PC-3 (cell line): ENCODE measurements around the gene HOMER3. TPM values are rescaled to one million over a fixed set of nuclear protein-coding genes. Genes with fewer than 3 reads are reported as not detected.

Source experiments
- ATAC-seq: fragments of 200-7000 bp; cut with Tn5 transposase; 2 replicates; pipeline ENCODE4 v1.9.1; 2020; ENCODE audit warnings: mild to moderate bottlenecking, moderate library complexity
- BruUV-seq: library from RNA; stranded (reverse); fragments of 400-500 nt; replicated peaks from 2 replicates; lab custom pipeline; 2021; lab: Mats Ljungman, UMichigan
- CTCF ChIA-PET: fragments of 300-600 bp; sonication (Branson Sonifier 250); formaldehyde crosslinking; loops from one replicate; lab custom pipeline; 2022; ENCODE audit warnings: antibody characterized with exemption; lab: Charles Lee
- POLR2A ChIA-PET: fragments of 300-600 bp; sonication (Branson Sonifier 250); formaldehyde crosslinking; loops from one replicate; lab custom pipeline; 2022; ENCODE audit warnings: antibody characterized with exemption; ENCODE audit not compliant: unreplicated experiment; lab: Charles Lee
- DNase-seq: peaks from one replicate; pipeline ENCODE4 v3.0.0-alpha.2; 2015
- H2AFZ ChIP-seq: fragments of 300-600 bp; sonication (generic); 2 replicates; pipeline ENCODE4 v1.6.0; 2016; ENCODE audit warnings: antibody characterized with exemption, low read length
- H3F3A ChIP-seq: fragments of 300-600 bp; sonication (generic); one replicate; pipeline ENCODE4 v1.6.0; 2017; ENCODE audit warnings: antibody characterized with exemption, low read length, control low read depth, mild to moderate bottlenecking; ENCODE audit not compliant: unreplicated experiment
- H3K27ac ChIP-seq: fragments of 300-600 bp; sonication (generic); 2 replicates; pipeline ENCODE4 v1.5.1; 2016; ENCODE audit warnings: mild to moderate bottlenecking, low read length
- H3K27me3 ChIP-seq: fragments of 300-600 bp; sonication (generic); 2 replicates; pipeline ENCODE4 v1.6.1; 2016; ENCODE audit warnings: low read length, mixed read lengths
- H3K36me3 ChIP-seq: fragments of 300-600 bp; sonication (generic); 2 replicates; pipeline ENCODE4 v1.6.1; 2016; ENCODE audit warnings: low read depth, mixed run types, low read length, mixed read lengths
- H3K4me1 ChIP-seq: fragments of 300-600 bp; sonication (generic); 2 replicates; pipeline ENCODE4 v1.5.1; 2016; ENCODE audit warnings: low read length; ENCODE audit not compliant: insufficient read depth
- H3K4me2 ChIP-seq: fragments of 300-600 bp; sonication (generic); 2 replicates; pipeline ENCODE4 v1.6.0; 2016; ENCODE audit warnings: low read length
- H3K4me3 ChIP-seq: fragments of 300-600 bp; sonication (generic); 2 replicates; pipeline ENCODE4 v1.5.1; 2016; ENCODE audit warnings: mild to moderate bottlenecking, low read length, mixed read lengths
- H3K79me2 ChIP-seq: fragments of 300-600 bp; sonication (generic); 2 replicates; pipeline ENCODE4 v1.6.1; 2017; ENCODE audit warnings: low read length, mixed read lengths
- H3K9ac ChIP-seq: fragments of 300-600 bp; sonication (generic); 2 replicates; pipeline ENCODE4 v1.6.0; 2016; ENCODE audit warnings: mild to moderate bottlenecking, low read length
- H3K9me2 ChIP-seq: fragments of 300-600 bp; sonication (generic); replicated peaks from 2 replicates; pipeline ENCODE4 v1.6.1; 2016; ENCODE audit warnings: mixed run types, low read length, mixed read lengths
- H3K9me3 ChIP-seq: fragments of 300-600 bp; sonication (generic); 2 replicates; pipeline ENCODE4 v1.6.1; 2016; ENCODE audit warnings: low read length, mixed read lengths
- H4K20me1 ChIP-seq: fragments of 300-600 bp; sonication (generic); 2 replicates; pipeline ENCODE4 v1.6.1; 2016; ENCODE audit warnings: low read length, mixed read lengths
- EZH2 ChIP-seq: fragments of 300-600 bp; sonication (generic); IDR thresholded peaks from one replicate; pipeline ENCODE4 v1.6.1; 2017; ENCODE audit warnings: antibody characterized with exemption, mild to moderate bottlenecking, low read length; ENCODE audit not compliant: unreplicated experiment
- EZH2phosphoT487 ChIP-seq: fragments of 300-600 bp; sonication (generic); IDR thresholded peaks from 2 replicates; pipeline ENCODE4 v1.6.1; 2018; ENCODE audit warnings: mild to moderate bottlenecking, antibody characterized with exemption, low read length, borderline replicate concordance
- intact Hi-C: fragments of 100-400 bp; cut with micrococcal nuclease; formaldehyde crosslinking; loops from 2 replicates; pipeline ENCODE4 v1.9.0; 2023
- total RNA-seq: library from RNA; depleted of rRNA; stranded (reverse); fragments of >200 nt; gene quantifications from 2 replicates; pipeline ENCODE4 v1.2.3, GENCODE V29; 2014
- TF ChIP-seq, protein P1 (sequence below): fragments of 300-600 bp; sonication (generic); conservative IDR thresholded peaks from 2 replicates; pipeline ENCODE4 v1.5.1; 2017; ENCODE audit warnings: antibody characterized with exemption, low read depth, mild to moderate bottlenecking, low read length

The HOMER3 gene
- total RNA-seq, 1 experiment from 2014 or later = 118 TPM

- ATAC-seq (no peak), DNase-seq (no peak)
- ChIA-PET POLR2A (no interaction called here), CTCF (interaction anchor here (0.6 kb wide), 1 partner anchor 585 kb away, joined by 4 read pairs; no protein-coding TSS in a partner anchor)
- H3K27me3 ChIP-seq = no peaks in the 10 kb centered on the region
- H2AFZ ChIP-seq = peak overlapping the region; percentile 57; the same call in 1 of the 2 replicates
- no TSS peak for BruUV-seq
- intact Hi-C loops = no loop called here
- no peak overlapping the region for H3K27ac ChIP-seq
- peaks cover 21% of the 10 kb centered on the region for H3K4me1 ChIP-seq
- H3K9me3 ChIP-seq = no peaks in the 10 kb centered on the region
- H3K36me3 ChIP-seq = no peaks in the 10 kb centered on the region
- no peaks in the 10 kb centered on the region for H3K79me2 ChIP-seq
- H3K9ac ChIP-seq = no peak overlapping the region
- H3K4me3 ChIP-seq = no peak overlapping the region
- TF ChIP-seq EZH2 = no peak
- no peak for TF ChIP-seq EZH2phosphoT487
- TF ChIP-seq, protein P1, sequence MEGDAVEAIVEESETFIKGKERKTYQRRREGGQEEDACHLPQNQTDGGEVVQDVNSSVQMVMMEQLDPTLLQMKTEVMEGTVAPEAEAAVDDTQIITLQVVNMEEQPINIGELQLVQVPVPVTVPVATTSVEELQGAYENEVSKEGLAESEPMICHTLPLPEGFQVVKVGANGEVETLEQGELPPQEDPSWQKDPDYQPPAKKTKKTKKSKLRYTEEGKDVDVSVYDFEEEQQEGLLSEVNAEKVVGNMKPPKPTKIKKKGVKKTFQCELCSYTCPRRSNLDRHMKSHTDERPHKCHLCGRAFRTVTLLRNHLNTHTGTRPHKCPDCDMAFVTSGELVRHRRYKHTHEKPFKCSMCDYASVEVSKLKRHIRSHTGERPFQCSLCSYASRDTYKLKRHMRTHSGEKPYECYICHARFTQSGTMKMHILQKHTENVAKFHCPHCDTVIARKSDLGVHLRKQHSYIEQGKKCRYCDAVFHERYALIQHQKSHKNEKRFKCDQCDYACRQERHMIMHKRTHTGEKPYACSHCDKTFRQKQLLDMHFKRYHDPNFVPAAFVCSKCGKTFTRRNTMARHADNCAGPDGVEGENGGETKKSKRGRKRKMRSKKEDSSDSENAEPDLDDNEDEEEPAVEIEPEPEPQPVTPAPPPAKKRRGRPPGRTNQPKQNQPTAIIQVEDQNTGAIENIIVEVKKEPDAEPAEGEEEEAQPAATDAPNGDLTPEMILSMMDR = no peak
- no peaks in the 10 kb centered on the region for H4K20me1 ChIP-seq
- H3K9me2 ChIP-seq = no peaks in the 10 kb centered on the region
- peaks cover 8% of the 10 kb centered on the region for H3F3A ChIP-seq
- H3K4me2 ChIP-seq = no peak overlapping the region
Measured at GRCh38 chr19:18972851-18973250, 31.8 kb upstream of the HOMER3 start.

DNA sequence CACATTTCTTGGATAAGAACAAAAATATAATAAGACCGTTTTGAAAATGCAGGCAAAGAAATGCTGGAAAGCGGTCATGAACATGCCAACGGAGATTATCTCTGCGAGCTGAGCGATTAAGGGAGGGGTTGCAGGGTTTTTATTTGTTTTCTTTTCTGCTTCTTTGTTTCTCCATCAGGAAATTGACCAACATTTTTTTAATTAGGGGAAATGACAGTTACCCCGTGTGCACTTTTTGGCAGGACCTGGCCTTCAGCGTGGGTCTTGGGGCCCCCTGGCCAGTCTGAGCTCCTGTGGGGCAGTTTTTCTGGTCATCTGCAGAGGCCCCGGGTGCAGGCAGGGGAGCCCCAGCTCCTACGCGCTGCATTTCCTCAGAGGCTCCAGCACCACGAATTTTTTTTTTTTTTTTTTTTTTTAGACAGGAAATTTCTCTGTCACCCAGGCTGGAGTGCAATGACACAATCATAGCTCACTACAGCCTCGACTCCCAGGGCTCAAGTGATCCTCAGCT, 31.3 kb upstream of the HOMER3 start:
- ChIA-PET POLR2A (no interaction called here), CTCF (no interaction called here)
- H3K9ac ChIP-seq = no peak overlapping the region
- no peak overlapping the region for H3K27ac ChIP-seq
- intact Hi-C loops = no loop called here
- H3F3A ChIP-seq = peaks cover 8% of the 10 kb centered on the region
- no peak for DNase-seq
- H3K4me2 ChIP-seq = no peak overlapping the region
- no peaks in the 10 kb centered on the region for H3K27me3 ChIP-seq
- no peak overlapping the region for H3K4me3 ChIP-seq
- H3K79me2 ChIP-seq = no peaks in the 10 kb centered on the region
- TF ChIP-seq, protein P1 = no peak
- TF ChIP-seq EZH2phosphoT487 (no peak), EZH2 (no peak)
- H3K36me3 ChIP-seq = no peaks in the 10 kb centered on the region
- BruUV-seq = no TSS peak
- H3K9me2 ChIP-seq = no peaks in the 10 kb centered on the region
- no peaks in the 10 kb centered on the region for H3K9me3 ChIP-seq
- H2AFZ ChIP-seq = peak overlapping the region; percentile 57; the same call in 1 of the 2 replicates
- H3K4me1 ChIP-seq = peaks cover 26% of the 10 kb centered on the region
- no peaks in the 10 kb centered on the region for H4K20me1 ChIP-seq
- no peak for ATAC-seq

DNA sequence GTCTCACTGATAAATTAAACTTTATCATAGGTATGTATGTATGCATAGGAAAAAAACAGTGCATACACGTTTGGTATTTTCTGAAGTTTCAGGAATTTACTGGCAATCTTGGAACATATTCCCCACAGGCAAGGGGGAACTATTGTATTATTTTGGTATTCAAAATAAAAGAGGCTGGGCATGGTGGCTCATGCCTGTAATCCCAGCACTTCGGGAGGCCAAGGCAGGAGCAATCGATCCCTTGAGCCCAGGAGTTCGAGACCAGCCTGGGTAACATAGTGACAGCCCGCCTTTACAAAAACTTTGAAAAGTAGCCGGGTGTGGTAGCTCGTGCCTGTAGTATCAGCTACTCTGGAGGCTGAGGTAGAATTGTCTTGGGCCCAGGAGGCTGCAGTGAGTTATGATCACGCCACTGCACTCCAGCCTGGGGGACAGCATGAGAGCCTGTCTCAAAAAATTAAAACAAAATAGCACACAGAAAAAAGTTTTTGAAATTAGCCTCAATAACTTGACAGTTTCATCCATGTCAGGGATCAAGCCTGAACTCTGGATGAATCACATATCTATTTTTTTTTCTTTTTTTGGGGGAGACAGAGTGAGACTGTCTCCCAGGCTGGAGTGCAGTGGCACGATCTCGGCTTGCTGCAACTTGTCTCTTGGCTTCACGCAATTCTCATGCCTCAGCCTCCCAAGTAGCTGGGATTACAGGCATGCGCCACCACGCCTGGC, 29.1 kb upstream of the HOMER3 start:
- H3F3A ChIP-seq = peaks cover 8% of the 10 kb centered on the region
- H4K20me1 ChIP-seq = no peaks in the 10 kb centered on the region
- TF ChIP-seq EZH2 (no peak), EZH2phosphoT487 (no peak)
- TF ChIP-seq, protein P1 = no peak
- no peaks in the 10 kb centered on the region for H3K36me3 ChIP-seq
- no peaks in the 10 kb centered on the region for H3K27me3 ChIP-seq
- TSS peak; percentile 93 for BruUV-seq
- ChIA-PET POLR2A (no interaction called here), CTCF (no interaction called here)
- H3K9me3 ChIP-seq = no peaks in the 10 kb centered on the region
- no peak overlapping the region for H3K4me3 ChIP-seq
- peaks cover 29% of the 10 kb centered on the region for H3K4me1 ChIP-seq
- H3K79me2 ChIP-seq = no peaks in the 10 kb centered on the region
- peak overlapping the region; percentile 35 for H3K9ac ChIP-seq
- ATAC-seq (peak; percentile 18), DNase-seq (no peak)
- intact Hi-C loops = loop anchor here (2.0 kb wide), 1 partner anchor 17 kb away; no protein-coding TSS in a partner anchor
- H3K9me2 ChIP-seq = no peaks in the 10 kb centered on the region
- peak overlapping the region; percentile 77 for H3K4me2 ChIP-seq
- H2AFZ ChIP-seq = peak overlapping the region; percentile 54
- H3K27ac ChIP-seq = peak overlapping the region; percentile 88
